B cell (primary cell): ENCODE measurements around the gene CCDC24. TPM values are rescaled to one million over a fixed set of nuclear protein-coding genes. Genes with fewer than 3 reads are reported as not detected.

ENCODE experiments used
- ATAC-seq: fragments of 200-7000 bp; cut with Tn5 transposase; one replicate; pipeline ENCODE4 v1.10.0; 2021; ENCODE audit warnings: low read depth, mild to moderate bottlenecking, moderate number of reproducible peaks, moderate library complexity
- CTCF ChIA-PET: fragments of 350-600 bp; sonication (Branson Sonifier 250); formaldehyde crosslinking; loops from one replicate; lab custom pipeline; 2021; ENCODE audit warnings: antibody characterized with exemption, inconsistent platforms; lab: Charles Lee
- POLR2A ChIA-PET: fragments of 350-600 bp; sonication (Branson Sonifier 250); formaldehyde crosslinking; loops from one replicate; lab custom pipeline; 2021; ENCODE audit warnings: antibody characterized with exemption; lab: Charles Lee
- DNase-seq: peaks from one replicate; pipeline ENCODE4 v3.0.0; 2013
- H2AFZ ChIP-seq: 2 replicates; pipeline ENCODE4 v1.6.1; 2012; ENCODE audit warnings: mild to moderate bottlenecking, low read depth, low read length; ENCODE audit not compliant: insufficient read depth, poor library complexity, severe bottlenecking
- H3K27ac ChIP-seq, 2 donors: 1 replicate in 1 of 2; 2 replicates in 1 of 2; pipeline ENCODE4 v1.5.1; 2012 to 2013; ENCODE audit warnings: low read length in 2 of 2, mild to moderate bottlenecking in 2 of 2, moderate library complexity in 1 of 2
- H3K27me3 ChIP-seq, 4 experiments: fragments of 200-600 bp in 1 of 4; sonication (generic) in 1 of 4; replicated peaks in 1 of 4; 1 replicate in 2 of 4; 2 replicates in 2 of 4; pipeline versions ENCODE4 v1.6.1 to v1.7.0; 2013 to 2016; ENCODE audit warnings: low read length in 3 of 4, mild to moderate bottlenecking in 2 of 4, mixed read lengths in 1 of 4, moderate library complexity in 1 of 4; ENCODE audit not compliant: insufficient read depth in 4 of 4, control insufficient read depth in 3 of 4; ENCODE audit errors: control extremely low read depth in 1 of 4
- H3K36me3 ChIP-seq, 2 experiments: replicated peaks in 1 of 2; 1 replicate in 1 of 2; 2 replicates in 1 of 2; pipeline versions ENCODE4 v1.6.1 to v1.7.1; 2013; ENCODE audit warnings: low read length in 1 of 2; ENCODE audit not compliant: insufficient read depth in 2 of 2, control insufficient read depth in 1 of 2; ENCODE audit errors: control extremely low read depth in 1 of 2, extremely low read depth in 1 of 2
- H3K4me1 ChIP-seq, 2 donors: fragments of 200-600 bp in 1 of 2; sonication (generic) in 1 of 2; 1 replicate in 1 of 2; 2 replicates in 1 of 2; pipeline versions ENCODE4 v1.5.1 to v1.6.1; 2013 to 2017; ENCODE audit warnings: low read length in 2 of 2; ENCODE audit not compliant: control insufficient read depth in 2 of 2, insufficient read depth in 2 of 2
- H3K4me2 ChIP-seq: replicated peaks from 2 replicates; pipeline ENCODE3; 2012; ENCODE audit warnings: mild to moderate bottlenecking, low read depth, low read length; ENCODE audit not compliant: poor library complexity, severe bottlenecking
- H3K4me3 ChIP-seq, 5 experiments: fragments of 200-600 bp in 1 of 5; sonication (generic) in 1 of 5; 1 replicate in 3 of 5; 2 replicates in 2 of 5; pipeline versions ENCODE4 v1.5.1 to v1.7.0; 2011 to 2016; ENCODE audit warnings: low read length in 4 of 5, mild to moderate bottlenecking in 4 of 5, low read depth in 2 of 5, control low read depth in 1 of 5, moderate library complexity in 1 of 5; ENCODE audit not compliant: insufficient read depth in 1 of 5; ENCODE audit errors: control extremely low read depth in 1 of 5, extremely low read depth in 1 of 5
- H3K79me2 ChIP-seq: fragments of 200-600 bp; sonication (generic); one replicate; pipeline ENCODE4 v1.6.0; 2016; ENCODE audit warnings: low read length; ENCODE audit not compliant: control insufficient read depth, insufficient read depth
- H3K9ac ChIP-seq: fragments of 200-600 bp; sonication (generic); 2 replicates; pipeline ENCODE4 v1.6.1; 2017; ENCODE audit warnings: mild to moderate bottlenecking, low read length, moderate library complexity
- H3K9me3 ChIP-seq, 3 donors: one replicate each; pipeline versions ENCODE4 v1.6.1 to v1.7.1; 2013; ENCODE audit warnings: low read length in 2 of 3; ENCODE audit not compliant: control insufficient read depth in 2 of 3, insufficient read depth in 1 of 3; ENCODE audit errors: control extremely low read depth in 1 of 3
- H4K20me1 ChIP-seq: 2 replicates; pipeline ENCODE4 v1.6.0; 2012; ENCODE audit warnings: mild to moderate bottlenecking, low read length; ENCODE audit not compliant: insufficient read depth, control insufficient read depth, poor library complexity, severe bottlenecking
- H3K27ac Mint-ChIP-seq: one replicate; pipeline ENCODE4 v1.8.0; 2021; ENCODE audit warnings: mixed read lengths
- H3K27me3 Mint-ChIP-seq: one replicate; pipeline ENCODE4 v1.8.0; 2021; ENCODE audit warnings: mixed read lengths
- H3K4me1 Mint-ChIP-seq: one replicate; pipeline ENCODE4 v1.8.0; 2021; ENCODE audit warnings: mixed read lengths
- H3K4me3 Mint-ChIP-seq: one replicate; pipeline ENCODE4 v1.8.0; 2021; ENCODE audit warnings: mixed read lengths
- H3K9me3 Mint-ChIP-seq: one replicate; pipeline ENCODE4 v1.8.0; 2022; ENCODE audit warnings: mixed read lengths; ENCODE audit not compliant: insufficient read depth
- CTCF ChIP-seq: fragments of 200-600 bp; IDR thresholded peaks from one replicate; pipeline ENCODE4 v1.8.0; 2022; ENCODE audit warnings: antibody characterized with exemption, mild to moderate bottlenecking
- EZH2 ChIP-seq: IDR thresholded peaks from 2 replicates; pipeline ENCODE4 v1.6.1; 2012; ENCODE audit warnings: borderline replicate concordance, low read depth, mild to moderate bottlenecking, moderate library complexity, low read length; ENCODE audit not compliant: insufficient read depth, poor library complexity, severe bottlenecking
- WGBS: methylation state at CpG from one replicate; pipeline ENCODE4 v1.1.5; 2013; ENCODE audit warnings: missing lambda C conversion rate; ENCODE audit not compliant: insufficient coverage; 5-methylcytosine and 5-hydroxymethylcytosine counted together
- intact Hi-C: fragments of 100-400 bp; cut with micrococcal nuclease; formaldehyde crosslinking; loops from one replicate; pipeline ENCODE4 v1.10.0; 2022
- polyA plus RNA-seq: library from polyadenylated mRNA; depleted of rRNA; stranded (reverse); fragments of >200 nt; gene quantifications from 2 replicates; pipeline ENCODE4 v1.2.3, GENCODE V29; 2012
- total RNA-seq, 2 donors: library from RNA; stranded (reverse); fragments of 120-200 nt in 1 of 2; gene quantifications; 1 replicate in 1 of 2; 2 replicates in 1 of 2; pipeline versions ENCODE4 v1.2.3 to v1.2.4, GENCODE V29; 2013 to 2022

CCDC24 gene
- total and polyA plus RNA-seq, 2 donors (not counting 1 experiment from before 2014, with no cell fraction given): 10.1 to 18.4 TPM

GRCh38 chr1:43976045-43976444 lies 15.4 kb upstream of the CCDC24 start:
- Mint-ChIP-seq H3K4me1 (peaks cover 66% of the 10 kb centered on the region), H3K4me3 (peak overlapping the region; percentile 97), H3K9me3 (no peaks in the 10 kb centered on the region), H3K27me3 (no peaks in the 10 kb centered on the region), H3K27ac (peak overlapping the region; percentile 97)
- ATAC-seq (no peak), DNase-seq (no peak)
- H4K20me1 ChIP-seq: peaks cover 40% of the 10 kb centered on the region
- POLR2A ChIA-PET: interaction anchor here (1.1 to 1.2 kb wide), 2 partner anchors 14 to 698 kb away, joined by 3 read pairs; partner anchors contain the start of genes ARMH1 and TMEM53
- peak overlapping the region; percentile 95 for H3K4me2 ChIP-seq
- H3K9ac ChIP-seq: peak overlapping the region; percentile 91
- WGBS: 100% methylated on average over 1 of the region's 4 CpGs
- H3K27me3 ChIP-seq: no peaks in the 10 kb centered on the region
- peaks cover 29% of the 10 kb centered on the region for H3K79me2 ChIP-seq
- peak overlapping the region; percentile 79 to 97 (median 89) for H3K4me3 ChIP-seq
- intact Hi-C loops: loop anchor here (10.0 kb wide), 2 partner anchors 271 to 1521 kb away; partner anchors contain the start of genes PPCS, ST3GAL3 and ZMYND12
- CTCF ChIA-PET: interaction anchor here (0.8 to 2.3 kb wide), 4 partner anchors 14 to 42 kb away, joined by 3 to 10 read pairs (median 5); partner anchors contain the start of gene IPO13
- H2AFZ ChIP-seq: no peak overlapping the region
- no peaks in the 10 kb centered on the region for H3K9me3 ChIP-seq
- H3K27ac ChIP-seq: peak overlapping the region; percentile 89 to 96
- no peak for TF ChIP-seq CTCF
- TF ChIP-seq EZH2: no peak
- peaks cover 37 to 64% of the 10 kb centered on the region in 2 donors for H3K4me1 ChIP-seq
- H3K36me3 ChIP-seq: peaks cover 0 to 33% of the 10 kb centered on the region in 2 experiments

DNA sequence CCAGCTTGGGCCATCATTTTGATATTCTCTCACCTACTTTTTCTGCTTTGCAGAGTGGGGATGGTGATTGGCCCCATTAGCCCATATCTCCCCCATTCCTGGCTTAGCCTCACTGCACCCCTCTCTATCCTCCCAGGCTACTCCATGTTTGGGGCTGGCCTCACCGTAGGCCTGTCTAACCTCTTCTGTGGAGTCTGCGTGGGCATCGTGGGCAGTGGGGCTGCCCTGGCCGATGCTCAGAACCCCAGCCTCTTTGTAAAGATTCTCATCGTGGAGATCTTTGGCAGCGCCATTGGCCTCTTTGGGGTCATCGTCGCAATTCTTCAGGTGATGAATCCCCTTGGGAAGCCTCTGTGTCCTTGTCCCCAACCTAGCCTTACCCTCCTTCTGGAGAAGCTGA lies 14.5 kb upstream of the CCDC24 start:
- H3K27ac ChIP-seq: no peak overlapping the region
- peaks cover 40% of the 10 kb centered on the region for H4K20me1 ChIP-seq

More for the DNA sequence above, 14.5 kb upstream of the CCDC24 start:
- over 99% methylated on average over 8 of the region's 8 CpGs for WGBS
- Histone ChIP-seq H3K4me3 (no peak overlapping the region), H3K79me2 (peaks cover 20% of the 10 kb centered on the region), H3K9ac (no peak overlapping the region), H3K27me3 (no peaks in the 10 kb centered on the region), H3K4me1 (peaks cover 37 to 68% of the 10 kb centered on the region in 2 donors), H3K9me3 (no peaks in the 10 kb centered on the region), H3K36me3 (peaks cover 0 to 32% of the 10 kb centered on the region in 2 experiments), H2AFZ (no peak overlapping the region), H3K4me2 (peak overlapping the region; percentile 5)
- H3K4me1 Mint-ChIP-seq: peaks cover 69% of the 10 kb centered on the region
- no peak for ATAC-seq
- peak overlapping the region; percentile 66 for H3K27ac Mint-ChIP-seq
- ChIA-PET POLR2A (no interaction called here), CTCF (interaction anchor here (1.2 kb wide), 1 partner anchor 59 kb away, joined by 4 read pairs; no protein-coding TSS in a partner anchor)
- peak; percentile 5 for DNase-seq
- H3K9me3 Mint-ChIP-seq: no peaks in the 10 kb centered on the region
- peak overlapping the region; percentile 97 for H3K4me3 Mint-ChIP-seq
- no peaks in the 10 kb centered on the region for H3K27me3 Mint-ChIP-seq
- TF ChIP-seq EZH2: no peak
- TF ChIP-seq CTCF: no peak
- intact Hi-C loops: loop anchor here (10.0 kb wide), 2 partner anchors 272 to 1522 kb away; partner anchors contain the start of genes PPCS, ST3GAL3 and ZMYND12
